IMR-90 (cell line): ENCODE measurements around the gene RANBP2. TPM values are rescaled to one million over a fixed set of nuclear protein-coding genes. Genes with fewer than 3 reads are reported as not detected.

Source experiments
- ATAC-seq: fragments of 200-7000 bp; cut with Tn5 transposase; 2 replicates; pipeline ENCODE4 v1.9.1; 2020; ENCODE audit warnings: low read depth, mild to moderate bottlenecking, moderate library complexity
- BruUV-seq: library from RNA; stranded (reverse); fragments of 400-500 nt; replicated peaks from 2 replicates; lab custom pipeline; 2021; lab: Mats Ljungman, UMichigan
- CTCF ChIA-PET: fragments of 300-600 bp; formaldehyde crosslinking; extraction: SDS; loops from one replicate; lab custom pipeline; 2021; ENCODE audit warnings: antibody characterized with exemption; lab: Yijun Ruan, JAX
- POLR2A ChIA-PET: fragments of 300-600 bp; sonication (Branson Sonifier 250); formaldehyde crosslinking; loops from one replicate; lab custom pipeline; 2022; ENCODE audit warnings: antibody characterized with exemption; ENCODE audit not compliant: unreplicated experiment; lab: Charles Lee
- DNase-seq: peaks from one replicate; pipeline ENCODE4 v3.0.0; 2013
- H2AFZ ChIP-seq: replicated peaks from 2 replicates; pipeline ENCODE3; 2013; ENCODE audit warnings: low read length, mild to moderate bottlenecking; ENCODE audit not compliant: poor library complexity
- H2AK5ac ChIP-seq: 2 replicates; pipeline ENCODE4 v1.6.1; 2013; ENCODE audit warnings: low read depth, low read length, inconsistent platforms
- H2AK9ac ChIP-seq: replicated peaks from 2 replicates; pipeline ENCODE3; 2013; ENCODE audit warnings: mild to moderate bottlenecking, low read depth, low read length, moderate library complexity; ENCODE audit not compliant: poor library complexity
- H2BK120ac ChIP-seq: 2 replicates; pipeline ENCODE4 v1.6.1; 2013; ENCODE audit warnings: low read depth, low read length, inconsistent platforms
- H2BK15ac ChIP-seq: 3 replicates; pipeline ENCODE4 v1.6.1; 2013; ENCODE audit warnings: low read depth, low read length, inconsistent platforms
- H2BK20ac ChIP-seq: 2 replicates; pipeline ENCODE4 v1.6.1; 2013; ENCODE audit warnings: low read depth, mild to moderate bottlenecking, inconsistent platforms, low read length, moderate library complexity
- H2BK5ac ChIP-seq: 2 replicates; pipeline ENCODE4 v1.6.1; 2013; ENCODE audit warnings: mild to moderate bottlenecking, low read depth, low read length, inconsistent platforms; ENCODE audit not compliant: poor library complexity, severe bottlenecking
- H3K14ac ChIP-seq: replicated peaks from 2 replicates; pipeline ENCODE4 v1.6.1; 2013; ENCODE audit warnings: low read depth, low read length, inconsistent platforms
- H3K18ac ChIP-seq: 2 replicates; pipeline ENCODE4 v1.6.1; 2013; ENCODE audit warnings: low read depth, low read length, control low read depth
- H3K23ac ChIP-seq: 2 replicates; pipeline ENCODE4 v1.6.1; 2013; ENCODE audit warnings: low read depth, low read length, inconsistent platforms
- H3K27ac ChIP-seq: 2 replicates; pipeline ENCODE4 v1.5.1; 2013; ENCODE audit warnings: mild to moderate bottlenecking, control low read depth, low read length; ENCODE audit not compliant: insufficient read depth
- H3K27me3 ChIP-seq: 2 replicates; pipeline ENCODE4 v1.6.1; 2013; ENCODE audit warnings: low read length; ENCODE audit not compliant: control insufficient read depth, insufficient read depth
- H3K36me3 ChIP-seq: 2 replicates; pipeline ENCODE4 v1.6.1; 2013; ENCODE audit warnings: low read length, mixed read lengths; ENCODE audit not compliant: control insufficient read depth, insufficient read depth
- H3K4ac ChIP-seq: 2 replicates; pipeline ENCODE4 v1.6.1; 2013; ENCODE audit warnings: low read depth, low read length, inconsistent platforms
- H3K4me1 ChIP-seq: 2 replicates; pipeline ENCODE4 v1.6.1; 2013; ENCODE audit warnings: low read length, mixed read lengths; ENCODE audit not compliant: control insufficient read depth, insufficient read depth
- H3K4me2 ChIP-seq: 2 replicates; pipeline ENCODE4 v1.6.1; 2013; ENCODE audit warnings: low read depth, mild to moderate bottlenecking, control low read depth, low read length, moderate library complexity
- H3K4me3 ChIP-seq: 2 replicates; pipeline ENCODE4 v1.5.1; 2013; ENCODE audit warnings: low read depth, mild to moderate bottlenecking, control low read depth, low read length, moderate library complexity; ENCODE audit not compliant: insufficient read depth
- H3K56ac ChIP-seq: 2 replicates; pipeline ENCODE4 v1.6.1; 2013; ENCODE audit warnings: low read length, inconsistent platforms; ENCODE audit not compliant: insufficient read depth; ENCODE audit errors: extremely low read depth
- H3K79me1 ChIP-seq, 2 experiments: 2 replicates each; pipeline ENCODE4 v1.6.1; 2013; ENCODE audit warnings: low read length in 2 of 2, inconsistent platforms in 1 of 2, low read depth in 1 of 2
- H3K9ac ChIP-seq: 2 replicates; pipeline ENCODE4 v1.6.1; 2013; ENCODE audit warnings: low read depth, low read length, control low read depth
- H3K9me1 ChIP-seq: 2 replicates; pipeline ENCODE4 v1.6.1; 2013; ENCODE audit warnings: low read length, inconsistent platforms; ENCODE audit not compliant: insufficient read depth
- H3K9me3 ChIP-seq: 2 replicates; pipeline ENCODE4 v1.6.1; 2013; ENCODE audit warnings: low read length; ENCODE audit not compliant: control insufficient read depth, insufficient read depth
- H4K20me1 ChIP-seq: 2 replicates; pipeline ENCODE4 v1.6.1; 2013; ENCODE audit warnings: low read length, inconsistent platforms; ENCODE audit not compliant: insufficient read depth
- H4K5ac ChIP-seq: 2 replicates; pipeline ENCODE4 v1.6.1; 2013; ENCODE audit warnings: mild to moderate bottlenecking, low read depth, low read length, control low read depth
- H4K8ac ChIP-seq, 2 experiments: 2 replicates each; pipeline ENCODE4 v1.6.1; 2013; ENCODE audit warnings: low read depth in 2 of 2, low read length in 2 of 2, control low read depth in 1 of 2, inconsistent platforms in 1 of 2
- H4K91ac ChIP-seq: 2 replicates; pipeline ENCODE4 v1.6.1; 2013; ENCODE audit warnings: low read depth, low read length, inconsistent platforms; ENCODE audit not compliant: insufficient read depth
- BHLHE40 ChIP-seq: fragments of 150-350 bp; IDR thresholded peaks from 2 replicates; pipeline ENCODE4 v1.6.1; 2016; ENCODE audit warnings: mild to moderate bottlenecking, low read depth, low read length
- CHD1 ChIP-seq: IDR thresholded peaks from 2 replicates; pipeline ENCODE4 v1.6.1; 2012; ENCODE audit warnings: low read depth, low read length, improper control_type of control experiment
- CTCF ChIP-seq: conservative IDR thresholded peaks from 2 replicates; pipeline ENCODE4 v1.5.1; 2012; ENCODE audit warnings: mild to moderate bottlenecking, low read depth, low read length, improper control_type of control experiment
- ELK1 ChIP-seq: fragments of 150-350 bp; IDR thresholded peaks from 2 replicates; pipeline ENCODE4 v1.6.1; 2016; ENCODE audit warnings: low read depth, mild to moderate bottlenecking, low read length, moderate library complexity, borderline replicate concordance
- MXI1 ChIP-seq: IDR thresholded peaks from 2 replicates; pipeline ENCODE4 v1.6.1; 2012; ENCODE audit warnings: low read depth, mild to moderate bottlenecking, low read length, moderate library complexity, borderline replicate concordance
- POLR2A ChIP-seq: IDR thresholded peaks from 2 replicates; pipeline ENCODE4 v1.6.1; 2012; ENCODE audit warnings: mild to moderate bottlenecking, low read depth, low read length
- RAD21 ChIP-seq: IDR thresholded peaks from 2 replicates; pipeline ENCODE4 v1.6.1; 2012; ENCODE audit warnings: low read length, improper control_type of control experiment
- RCOR1 ChIP-seq: IDR thresholded peaks from 2 replicates; pipeline ENCODE4 v1.6.1; 2012; ENCODE audit warnings: mild to moderate bottlenecking, low read length, improper control_type of control experiment; ENCODE audit not compliant: insufficient replicate concordance
- RFX5 ChIP-seq: IDR thresholded peaks from 2 replicates; pipeline ENCODE4 v1.8.0; 2012; ENCODE audit warnings: low read depth, mild to moderate bottlenecking, low read length, moderate library complexity
- SMC3 ChIP-seq: fragments of 150-350 bp; IDR thresholded peaks from 2 replicates; pipeline ENCODE4 v1.6.1; 2016; ENCODE audit warnings: low read depth, mild to moderate bottlenecking, antibody characterized with exemption, low read length, moderate library complexity
- WGBS, 2 experiments: methylation state at CpG; one replicate each; pipeline versions ENCODE4 v1.1.5 to v1.1.7; 2013; ENCODE audit warnings: missing lambda C conversion rate in 2 of 2; ENCODE audit not compliant: insufficient read length in 1 of 2; ENCODE audit errors: extremely low coverage in 2 of 2; 5-methylcytosine and 5-hydroxymethylcytosine counted together
- dilution Hi-C: fragments of 300-500 bp; cut with HindIII; formaldehyde crosslinking; loops from one replicate; pipeline ENCODE4 v1.14.3; 2018; ENCODE audit warnings: low sequenced_read_pairs; ENCODE audit not compliant: unreplicated experiment
- in situ Hi-C: fragments of 300-500 bp; cut with MboI; formaldehyde crosslinking; loops from 3 replicates; pipeline ENCODE4 v1.14.3; 2019; ENCODE audit warnings: low sequenced_read_pairs, inconsistent platforms, mixed read lengths
- intact Hi-C: fragments of 100-400 bp; cut with micrococcal nuclease; formaldehyde crosslinking; loops from 2 replicates; pipeline ENCODE4 v1.10.0; 2022
- polyA plus RNA-seq, 3 experiments: library from polyadenylated mRNA; depleted of rRNA; stranded (reverse); fragments of >200 nt; gene quantifications; 2 replicates each; pipeline ENCODE4 v1.2.3, GENCODE V29; 2012; ENCODE audit warnings: low replicate concordance in 1 of 3
- total RNA-seq: library from RNA; depleted of rRNA; stranded (reverse); fragments of >200 nt; gene quantifications from 2 replicates; pipeline ENCODE4 v1.2.3, GENCODE V29; 2012

RANBP2 gene
- total and polyA plus RNA-seq, 2 of the 4 experiments (the other 2 are of a cell fraction) = 9.8 to 64.9 TPM

GRCh38 chr2:108776475-108776874, 57.2 kb downstream of the RANBP2 start:
- peaks cover 19% of the 10 kb centered on the region for H3K36me3 ChIP-seq
- ATAC-seq = no peak
- no peak overlapping the region for H3K23ac ChIP-seq
- intact Hi-C loops (no loop called here), in situ Hi-C loops (no loop called here), dilution Hi-C loops (no loop called here)
- no peak overlapping the region for H3K4ac ChIP-seq
- no peak overlapping the region for H2AK9ac ChIP-seq
- ChIA-PET POLR2A (no interaction called here), CTCF (interaction anchor here (1.1 kb wide), 1 partner anchor 139 kb away, joined by 3 read pairs; no protein-coding TSS in a partner anchor)
- H3K4me1 ChIP-seq = no peaks in the 10 kb centered on the region
- H2BK5ac ChIP-seq = no peak overlapping the region
- no peak overlapping the region for H3K18ac ChIP-seq
- DNase-seq = no peak
- H3K9ac ChIP-seq = no peak overlapping the region
- no peak overlapping the region for H4K5ac ChIP-seq
- H3K4me2 ChIP-seq = no peak overlapping the region
- H4K20me1 ChIP-seq = no peaks in the 10 kb centered on the region
- H3K27me3 ChIP-seq = no peaks in the 10 kb centered on the region
- H4K91ac ChIP-seq = no peak overlapping the region
- no peaks in the 10 kb centered on the region for H3K9me1 ChIP-seq
- H3K56ac ChIP-seq = no peak overlapping the region
- no peaks in the 10 kb centered on the region for H3K9me3 ChIP-seq
- H4K8ac ChIP-seq = no peak overlapping the region
- WGBS, 2 experiments = no CpG with 5 or more reads among the region's 3 CpGs
- H3K14ac ChIP-seq = no peak overlapping the region
- TF ChIP-seq RAD21 (no peak), RCOR1 (no peak), POLR2A (no peak), SMC3 (no peak), CTCF (no peak), MXI1 (no peak), BHLHE40 (no peak), CHD1 (no peak), RFX5 (no peak), ELK1 (no peak)
- no peak overlapping the region for H3K27ac ChIP-seq
- no TSS peak for BruUV-seq
- H2BK20ac ChIP-seq = no peak overlapping the region
- H2AFZ ChIP-seq = no peak overlapping the region
- no peak overlapping the region for H2BK15ac ChIP-seq
- no peak overlapping the region for H3K4me3 ChIP-seq
- H2AK5ac ChIP-seq = no peak overlapping the region
- no peak overlapping the region for H2BK120ac ChIP-seq
- H3K79me1 ChIP-seq = peaks cover 3 to 9% of the 10 kb centered on the region in 2 experiments; a peak in 1 of 4 replicates
